Stimulated activated CD4-positive, alpha-beta T cell treated with anti-CD3 and anti-CD28 coated beads, Interleukin-12 subunit alpha, Interleukin-12 subunit beta, amount 100 ng/mL, for 48 hours (primary cell): ENCODE results near the gene JAGN1.
A peak's percentile ranks its signal among the peaks of the same experiment; 100 is the strongest.
"Not testable (repeated sequence)": the region's sequence is repeated elsewhere in the genome, so short reads cannot be mapped to it uniquely, and the experiment has no call there.

Experiments
- DNase-seq, 3 donors: peaks; one replicate each; pipeline ENCODE4 v3.0.0-alpha.2; 2020; ENCODE audit warnings: low read depth in 2 of 3, low spot score in 1 of 3

The JAGN1 gene

DNA sequence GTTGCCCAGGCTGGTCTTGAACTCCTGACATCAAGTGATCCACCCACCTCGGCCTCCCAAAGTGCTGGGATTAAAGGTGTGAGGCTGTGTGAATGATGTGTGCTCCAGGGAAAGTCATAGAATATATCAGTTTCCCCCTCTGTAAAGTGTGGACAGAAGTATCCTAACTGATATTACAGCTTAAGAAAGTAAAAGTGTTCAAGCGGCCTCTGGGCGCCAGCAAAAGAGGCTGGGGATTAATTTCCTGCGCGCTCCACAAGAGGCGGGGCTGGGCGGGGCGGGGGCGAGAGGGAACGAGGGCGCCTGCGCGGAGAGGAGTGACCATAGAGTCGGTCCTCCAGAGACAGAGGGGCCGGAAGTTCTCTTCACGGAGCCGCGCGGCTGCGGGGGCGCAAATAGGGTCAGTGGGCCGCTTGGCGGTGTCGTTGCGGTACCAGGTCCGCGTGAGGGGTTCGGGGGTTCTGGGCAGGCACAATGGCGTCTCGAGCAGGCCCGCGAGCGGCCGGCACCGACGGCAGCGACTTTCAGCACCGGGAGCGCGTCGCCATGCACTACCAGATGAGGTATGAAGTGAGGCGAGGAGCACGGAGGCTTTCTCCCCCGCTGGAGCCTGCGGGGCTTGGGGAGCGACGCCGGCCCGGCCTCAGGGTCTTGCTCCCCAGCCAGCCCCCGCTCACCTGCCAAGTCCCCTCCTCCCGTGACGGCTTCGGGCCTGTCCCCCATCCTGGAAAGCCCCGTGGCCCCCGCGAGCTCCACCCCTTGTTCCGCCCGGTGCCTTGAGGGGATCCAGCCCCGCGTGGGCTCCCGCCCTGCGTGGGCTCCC is at the start of gene JAGN1:
JAGN1 (plus strand) TSS at position 362 of the 823 bp plus-strand sequence; CDS start at position 475, 113 bp downstream.
- DNase-seq, result peak; percentile 88 to 96 (median 89)

DNA sequence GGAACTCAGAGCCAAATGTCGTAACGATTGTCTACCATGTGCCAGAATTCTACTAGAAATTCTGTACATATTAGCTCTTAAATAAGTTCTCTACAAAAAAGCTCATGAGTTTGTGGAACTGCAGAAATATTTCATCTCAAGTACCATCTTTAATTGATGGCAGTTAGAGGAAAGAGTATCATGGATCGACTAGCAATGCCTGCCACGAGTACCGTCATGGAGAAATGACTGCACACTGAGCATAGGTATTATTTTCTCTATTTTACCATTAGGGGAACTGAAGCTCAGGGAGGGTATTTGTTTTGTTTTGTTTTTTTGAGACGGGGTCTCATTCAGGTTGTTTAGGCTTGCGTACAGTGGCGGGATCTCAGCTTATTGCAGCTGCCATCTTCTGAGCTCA is 49.4 kb upstream of the JAGN1 start:
- no peak for DNase-seq

GRCh38 chr3:9843715-9844438 is 46.5 kb upstream of the JAGN1 start, which contains the start of gene RPUSD3:
Gene RPUSD3, minus strand, starts transcription at chr3:9844008. Its CDS starts 18 bp downstream, at chr3:9843990.
- peak; percentile 93 to 99 (median 95) for DNase-seq

- DNase-seq, result no peak
Observed at GRCh38 chr3:9846231-9846630, 44.2 kb upstream of the JAGN1 start.

- DNase-seq, result no peak
Observed at GRCh38 chr3:9846931-9847488, 43.4 kb upstream of the JAGN1 start.

GRCh38 chr3:9847870-9848269 is 42.5 kb upstream of the JAGN1 start:
- DNase-seq, result not testable (repeated sequence)

DNA sequence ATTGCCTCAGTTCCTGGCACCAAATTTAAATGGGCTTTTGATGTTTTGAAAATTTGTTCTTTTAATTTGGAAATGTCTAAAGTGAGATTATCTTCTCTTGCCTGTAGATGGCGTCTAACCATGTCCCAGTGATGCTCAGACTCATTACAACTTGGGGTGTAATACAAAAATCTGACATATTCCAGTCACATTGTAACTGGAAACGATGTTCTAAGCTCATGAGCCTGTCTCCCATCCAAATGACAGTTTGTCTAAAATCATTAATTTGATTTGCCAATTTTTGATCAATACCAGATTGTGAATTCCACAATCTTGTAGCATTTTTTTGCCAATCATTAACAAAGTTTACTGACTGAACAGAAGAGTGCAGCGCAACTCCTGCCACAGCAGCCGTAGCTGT is 41.5 kb upstream of the JAGN1 start:
- DNase-seq, result not testable (repeated sequence)

DNA sequence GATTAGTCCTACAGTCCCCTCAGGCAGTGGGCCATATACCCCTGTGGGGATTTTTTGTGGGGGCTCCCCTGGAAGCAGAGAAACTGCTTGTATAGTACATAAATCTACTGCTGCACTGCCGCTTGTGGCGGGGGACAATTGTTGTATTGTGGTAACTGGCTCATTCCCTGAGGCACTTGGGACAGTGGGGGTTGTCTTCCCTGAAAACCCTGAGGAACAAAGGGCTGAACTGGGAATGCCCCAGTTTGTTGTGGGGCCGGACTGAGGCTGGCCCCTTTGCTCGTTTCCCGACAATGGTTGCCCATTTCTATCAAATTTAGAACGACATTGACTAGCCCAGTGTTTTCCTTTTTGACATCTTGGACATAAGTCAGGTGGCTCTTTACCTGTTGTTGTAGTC is 39.0 kb upstream of the JAGN1 start:
- not testable (repeated sequence) for DNase-seq

GRCh38 chr3:9851926-9852325 is 38.5 kb upstream of the JAGN1 start:
- DNase-seq, result not testable (repeated sequence)

- no peak for DNase-seq
Observed at GRCh38 chr3:9852528-9852927, 37.9 kb upstream of the JAGN1 start.

- DNase-seq, result not testable (repeated sequence)
Observed at GRCh38 chr3:9854291-9854940, 36.0 kb upstream of the JAGN1 start.

DNA sequence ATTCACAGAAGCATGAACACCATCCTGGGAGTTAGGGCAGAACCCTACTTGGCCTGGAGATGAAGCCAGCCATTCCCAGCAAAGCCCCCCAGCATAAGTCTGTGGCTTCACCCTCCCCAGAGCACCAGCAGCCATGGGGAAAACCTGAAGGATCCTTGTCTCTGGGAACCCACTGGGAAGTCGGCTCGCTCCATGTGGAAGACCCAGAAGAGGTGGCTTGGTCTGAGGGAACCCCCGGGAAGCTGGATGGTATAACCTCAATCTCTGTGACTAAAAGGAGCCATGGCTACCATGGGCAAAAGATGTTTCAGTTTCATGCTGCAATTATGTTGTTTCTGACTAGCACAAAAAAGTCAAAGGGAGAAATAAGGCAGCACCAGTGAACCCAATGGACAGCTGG is 34.8 kb upstream of the JAGN1 start:
- DNase-seq, result no peak

- no peak for DNase-seq
Observed at GRCh38 chr3:9859530-9860025, 30.8 kb upstream of the JAGN1 start.

- DNase-seq, result no peak
Observed at GRCh38 chr3:9861201-9861600, 29.2 kb upstream of the JAGN1 start.

- no peak for DNase-seq
Observed at GRCh38 chr3:9861626-9862130, 28.7 kb upstream of the JAGN1 start.

DNA sequence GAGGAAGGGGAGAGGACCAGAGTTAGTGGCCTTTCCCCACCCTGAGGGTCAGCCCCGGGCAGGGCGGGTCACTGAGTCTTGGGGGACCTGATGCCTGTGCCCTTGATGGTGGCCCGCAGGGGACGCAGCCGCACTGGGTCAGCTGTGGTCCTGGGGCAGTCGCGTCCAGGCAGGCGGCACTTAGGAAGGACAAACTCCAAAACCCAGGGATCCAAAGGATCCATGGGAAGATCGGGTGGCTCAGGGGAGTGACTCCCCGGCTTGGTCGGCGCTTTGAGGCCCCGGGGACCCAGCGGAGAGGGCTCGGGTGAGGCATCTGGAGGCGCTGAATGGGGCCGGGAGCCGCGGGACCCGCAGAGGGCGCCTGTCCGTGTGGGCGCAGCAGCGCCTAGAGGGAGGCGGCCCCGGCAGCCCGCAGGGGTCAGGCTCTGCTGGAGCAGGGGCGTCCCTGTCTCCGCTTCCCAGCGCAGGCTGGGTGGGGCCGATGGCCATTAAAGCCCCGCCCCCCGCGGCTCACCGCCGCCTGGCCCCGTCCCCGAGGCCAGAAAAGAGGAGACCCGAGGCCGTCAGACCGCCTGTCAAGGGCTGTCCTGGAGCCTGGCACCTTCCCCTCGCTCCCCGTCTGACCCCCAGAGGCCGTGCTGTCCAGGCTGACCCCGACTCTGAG is 27.9 kb upstream of the JAGN1 start:
- peak in 1 of 3 donors; percentile 16 for DNase-seq

DNA sequence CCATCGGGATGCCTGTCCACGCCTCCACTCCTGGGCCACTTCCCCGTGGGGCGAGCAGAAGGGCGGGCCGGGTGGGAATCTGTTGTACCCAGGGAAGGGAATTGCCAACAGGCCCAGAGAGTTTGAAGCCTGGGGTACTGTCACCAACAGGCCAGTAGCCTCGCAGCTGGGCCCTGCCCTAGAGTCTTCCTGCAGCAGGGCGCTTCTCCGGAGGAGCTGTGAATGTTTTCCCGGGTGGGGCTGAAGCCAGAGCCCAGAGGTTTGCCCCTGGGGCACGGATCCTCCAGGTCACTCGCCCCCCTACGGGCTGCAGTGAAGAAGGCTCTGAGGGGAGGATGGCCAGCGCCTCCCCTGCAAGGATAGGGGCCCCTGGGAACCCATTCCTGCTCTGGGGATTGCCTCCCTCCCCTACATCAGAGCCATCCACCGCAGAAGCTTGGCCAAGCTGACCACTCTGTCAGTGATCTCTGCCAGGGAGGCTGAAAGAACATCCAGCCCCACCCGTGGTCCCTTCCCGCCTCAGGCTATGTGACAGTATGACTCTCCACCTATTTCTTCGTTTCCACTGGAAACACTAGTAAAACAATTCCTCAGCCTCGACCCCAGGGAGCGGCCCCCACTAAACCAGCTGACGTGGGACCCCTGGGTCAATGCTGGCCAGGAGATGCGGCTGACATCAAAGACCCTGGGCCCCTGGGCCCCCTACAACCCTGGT is 27.2 kb upstream of the JAGN1 start:
- no peak for DNase-seq

DNA sequence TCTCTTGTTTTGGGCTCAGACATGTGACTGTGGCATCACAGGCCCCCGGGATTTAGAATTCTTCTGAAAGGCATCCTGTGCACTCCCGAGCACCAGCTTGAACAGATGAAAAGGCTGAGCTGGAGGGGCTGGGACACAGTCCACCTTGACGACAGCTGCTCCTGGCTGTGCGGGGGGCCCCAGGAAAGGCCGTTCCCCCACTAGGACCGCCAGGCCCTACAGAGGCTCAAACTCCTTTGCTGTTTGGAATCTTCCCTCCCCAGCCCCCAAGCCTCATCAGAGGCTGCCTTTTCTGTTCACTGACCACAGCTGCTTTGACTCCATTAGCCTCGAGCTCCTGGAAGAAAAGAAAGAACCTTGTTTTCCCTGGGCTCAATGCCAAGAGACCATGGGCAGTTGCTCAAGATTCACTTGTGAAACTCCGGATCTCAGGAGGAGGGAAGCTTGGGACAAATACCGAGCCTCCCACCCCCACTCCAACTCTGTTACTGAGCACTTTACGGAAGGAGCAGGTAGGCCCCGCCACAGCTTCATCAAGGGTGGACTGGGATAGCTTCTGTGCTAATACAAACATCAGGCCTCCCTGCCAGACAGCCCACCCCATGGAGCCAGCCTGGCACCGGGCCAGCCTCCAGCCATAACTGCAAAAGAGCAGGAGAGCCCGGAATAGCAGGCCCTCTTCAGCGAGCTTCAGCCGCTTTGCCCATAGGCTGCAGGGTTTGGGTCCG is 26.0 kb upstream of the JAGN1 start:
- no peak for DNase-seq

GRCh38 chr3:9865125-9865637 is 25.2 kb upstream of the JAGN1 start:
- DNase-seq, result not testable (repeated sequence)
